Occipital lobe (tissue), 2 donors: ENCODE measurements around the gene F7. TPM values are rescaled to one million over a fixed set of nuclear protein-coding genes. Genes with fewer than 3 reads are reported as not detected.
"Not testable (repeated sequence)": the region's sequence is repeated elsewhere in the genome, so short reads cannot be mapped to it uniquely, and the experiment has no call there.

Experiments used
- DNase-seq: peaks from one replicate; lab custom pipeline; 2025; lab: John Stamatoyannopoulos, UW
- total RNA-seq: library from RNA; depleted of rRNA; stranded (reverse); fragments of >200 nt; gene quantifications from one replicate; pipeline ENCODE4 v1.2.3, GENCODE V29; 2014

Gene F7
- total RNA-seq, 1 donor from 2014 or later = 0.16 TPM

DNA sequence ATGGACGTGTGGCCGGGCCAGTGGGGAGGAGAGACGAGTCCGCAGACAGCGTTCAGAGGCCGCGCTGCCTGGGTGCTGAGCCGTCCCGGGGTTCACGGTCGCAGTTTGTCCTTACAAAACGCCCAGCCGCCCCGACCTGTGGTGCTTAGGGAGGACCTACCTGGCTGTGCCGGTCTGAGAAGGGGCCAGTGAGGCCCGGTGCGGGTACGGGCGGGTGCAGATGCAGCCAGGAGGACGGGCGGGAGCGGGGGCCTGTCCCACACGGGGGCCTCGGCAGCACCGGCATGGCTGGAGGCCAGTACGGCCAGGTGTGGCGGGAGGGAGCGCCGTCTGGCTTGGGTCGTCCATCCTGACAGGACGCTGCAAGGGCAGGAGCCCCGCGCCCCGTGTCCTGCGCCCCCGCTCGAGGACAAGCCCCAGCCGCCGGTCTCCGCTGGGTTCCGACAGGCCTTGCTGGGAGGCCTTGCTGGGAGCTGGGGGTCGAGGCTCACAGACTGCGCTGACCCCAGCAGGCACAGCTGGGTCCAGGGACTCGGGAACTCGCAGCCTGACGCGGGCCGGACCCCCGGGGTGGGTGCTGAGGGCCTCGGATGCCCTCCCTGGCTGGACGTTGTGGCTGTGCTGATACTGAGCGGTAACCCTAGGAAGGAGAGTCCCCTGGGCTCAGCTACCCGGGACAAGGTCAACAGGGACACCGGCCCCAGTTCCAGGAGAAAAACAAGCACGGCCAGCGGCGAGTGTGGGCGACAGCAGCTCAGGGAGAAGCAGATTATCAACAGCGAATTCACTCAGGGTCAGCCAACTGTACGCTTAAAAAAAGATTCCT is 47.6 kb downstream of the F7 start:
- DNase-seq = no peak

GRCh38 chr13:113153810-113154748 is 48.5 kb downstream of the F7 start:
- peak; percentile 73 for DNase-seq

- no peak for DNase-seq
Measured at GRCh38 chr13:113155201-113155600, 49.6 kb downstream of the F7 start.

GRCh38 chr13:113155982-113156655 is 50.5 kb downstream of the F7 start:
- no peak for DNase-seq

- no peak for DNase-seq
Measured at GRCh38 chr13:113157206-113157928, 51.8 kb downstream of the F7 start.

- DNase-seq = no peak
Measured at GRCh38 chr13:113157929-113158747, 52.5 kb downstream of the F7 start, which contains the start of gene PROZ. Gene PROZ (plus strand): TSS chr13:113158648. CDS start chr13:113158661, 13 bp downstream.

DNA sequence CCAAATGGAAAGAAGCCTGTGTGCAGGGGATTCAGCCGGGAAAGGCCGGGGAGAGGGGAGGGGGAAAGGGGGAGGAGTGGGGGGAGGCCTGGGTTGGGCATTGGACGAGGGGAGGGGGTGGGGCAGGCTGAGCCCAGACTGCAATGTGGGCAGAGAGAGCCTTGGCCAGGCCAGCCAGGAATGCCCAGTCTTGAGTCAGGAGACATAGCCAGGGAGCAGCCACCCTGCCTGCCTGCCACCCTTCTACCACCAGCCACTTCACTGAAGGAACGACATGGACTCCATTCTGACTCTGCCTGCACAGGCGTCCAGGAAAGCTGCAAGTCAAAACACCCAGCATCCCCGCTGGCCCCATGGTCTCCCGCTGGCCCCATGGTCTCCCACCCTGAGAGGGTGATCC is 53.4 kb downstream of the F7 start:
- DNase-seq = no peak

DNA sequence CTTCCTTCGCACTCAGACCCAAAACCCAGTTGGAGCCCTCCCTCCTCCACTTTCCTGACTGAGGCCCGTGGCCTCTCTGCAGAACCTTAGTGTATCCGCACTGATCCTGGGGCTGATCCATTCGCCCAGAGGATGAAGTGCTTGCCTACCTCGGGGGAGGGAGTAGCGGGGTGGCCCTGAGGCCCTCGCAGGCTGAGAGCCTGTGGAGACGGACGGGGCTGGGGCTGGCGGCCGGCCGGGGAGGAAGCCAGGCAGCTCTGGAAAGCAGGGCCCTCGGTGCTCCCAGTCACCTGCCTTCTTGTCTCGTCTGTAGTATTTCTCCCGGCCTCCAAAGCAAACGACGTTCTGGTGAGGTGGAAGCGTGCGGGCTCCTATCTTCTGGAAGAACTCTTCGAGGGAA is 54.1 kb downstream of the F7 start:
- no peak for DNase-seq

GRCh38 chr13:113160983-113161382 is 55.4 kb downstream of the F7 start:
- no peak for DNase-seq

DNA sequence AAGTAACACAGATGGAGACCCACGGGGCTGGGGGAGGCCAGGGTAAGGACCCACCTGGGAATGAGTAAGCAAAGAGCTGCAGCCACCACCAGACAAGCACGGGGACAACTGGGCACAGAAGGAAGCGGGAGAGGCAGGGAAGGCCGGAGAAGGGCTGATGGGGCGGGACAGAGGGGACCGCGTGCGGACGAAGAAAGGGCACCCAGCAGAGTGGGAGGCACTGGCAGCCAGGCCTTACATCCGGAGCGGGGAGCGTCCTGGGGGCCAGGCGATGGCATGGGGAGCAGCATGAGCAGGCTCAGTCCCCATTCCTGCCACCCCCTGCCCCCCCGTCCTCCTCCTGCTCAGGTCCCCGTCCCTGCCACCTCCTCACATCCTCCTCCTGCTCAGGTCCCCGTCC is 55.8 kb downstream of the F7 start:
- no peak for DNase-seq

- DNase-seq = not testable (repeated sequence)
Measured at GRCh38 chr13:113161975-113162374, 56.4 kb downstream of the F7 start.

DNA sequence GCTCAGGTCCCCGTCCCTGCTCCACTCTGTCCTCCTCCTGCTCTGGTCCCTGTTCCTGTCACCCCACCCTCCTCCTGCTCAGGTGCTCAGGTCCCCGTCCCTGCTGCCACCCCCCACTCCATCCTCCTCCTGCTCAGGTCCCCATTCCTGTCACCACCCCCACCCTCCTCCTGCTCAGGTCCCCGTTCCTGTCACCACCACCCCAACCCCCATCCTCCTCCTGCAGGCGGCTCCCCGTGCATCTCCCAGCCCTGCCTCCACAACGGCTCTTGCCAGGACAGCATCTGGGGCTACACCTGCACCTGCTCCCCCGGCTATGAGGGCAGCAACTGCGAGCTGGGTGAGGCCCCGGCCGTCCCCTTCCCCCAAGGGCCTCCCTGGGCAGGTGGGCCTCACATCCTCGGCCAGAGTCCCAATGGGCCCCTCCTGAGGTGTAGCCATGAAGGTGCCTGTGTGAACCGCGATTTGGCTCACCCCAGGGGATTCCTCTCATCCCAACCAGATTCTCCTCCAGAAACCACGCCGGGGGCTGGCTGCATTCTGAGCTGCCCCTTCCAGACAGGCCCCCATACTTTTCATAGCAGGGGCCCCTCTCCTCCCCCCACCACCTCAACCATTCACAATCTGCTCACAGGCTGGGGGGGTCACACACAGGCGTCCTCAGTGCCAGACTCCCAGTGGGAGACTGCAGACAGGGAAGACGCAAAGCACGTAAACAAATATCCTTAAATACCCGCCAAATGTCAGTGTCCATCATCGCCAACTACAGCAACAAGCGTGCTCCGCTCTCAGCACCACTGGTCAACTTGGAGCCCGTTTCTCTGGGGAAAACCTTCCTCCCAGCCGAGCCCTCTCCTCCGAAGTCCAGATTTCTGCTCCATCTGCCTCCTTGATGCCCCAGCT is 57.4 kb downstream of the F7 start:
- DNase-seq = no peak

- no peak for DNase-seq
Measured at GRCh38 chr13:113164492-113164891, 58.9 kb downstream of the F7 start.

- DNase-seq = no peak
Measured at GRCh38 chr13:113166266-113166665, 60.7 kb downstream of the F7 start.

GRCh38 chr13:113166681-113167080 is 61.1 kb downstream of the F7 start:
- no peak for DNase-seq

DNA sequence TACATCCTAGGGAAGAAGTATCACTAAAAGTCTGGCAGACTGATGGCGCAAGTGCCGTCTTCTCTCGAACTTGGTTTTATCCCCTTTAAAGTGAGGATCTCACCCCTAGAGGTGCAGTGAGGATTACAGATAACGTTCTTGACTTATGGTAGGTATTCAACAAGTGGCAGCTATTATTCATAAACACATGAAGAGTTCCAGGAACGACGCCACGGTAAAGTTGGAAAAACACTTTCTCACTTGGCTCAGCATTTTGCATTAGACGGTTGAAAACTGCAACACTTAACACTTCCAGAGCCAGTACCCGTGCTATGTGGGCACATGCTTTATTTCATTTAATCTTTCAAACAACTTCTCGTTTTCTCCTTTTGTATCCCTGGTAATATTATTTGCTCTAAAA is 61.6 kb downstream of the F7 start:
- DNase-seq = no peak

GRCh38 chr13:113167575-113167974 is 62.0 kb downstream of the F7 start:
- no peak for DNase-seq

GRCh38 chr13:113168211-113168610 is 62.6 kb downstream of the F7 start:
- DNase-seq = no peak
